WERI-Rb-1 (cell line): Measurements from ENCODE around the gene ATG5.

Experiments used
- DNase-seq: peaks from one replicate; pipeline ENCODE4 v3.0.0-alpha.2; 2020
- H3K27ac ChIP-seq: fragments of 250-450 bp; sonication (Bioruptor Pico); 2 replicates; pipeline ENCODE4 v1.5.1; 2020; ENCODE audit warnings: mild to moderate bottlenecking, moderate library complexity
- H3K27me3 ChIP-seq: fragments of 250-450 bp; sonication (Bioruptor Pico); 2 replicates; pipeline ENCODE4 v1.5.1; 2021; ENCODE audit warnings: mild to moderate bottlenecking, low read depth, moderate library complexity; ENCODE audit not compliant: insufficient read depth, severe bottlenecking
- H3K36me3 ChIP-seq: fragments of 250-450 bp; sonication (Bioruptor Pico); 2 replicates; pipeline ENCODE4 v1.5.1; 2020; ENCODE audit warnings: mild to moderate bottlenecking, moderate library complexity
- H3K4me3 ChIP-seq: 2 replicates; pipeline ENCODE4 v1.5.1; 2011; ENCODE audit warnings: low read depth, mild to moderate bottlenecking, control low read depth, low read length
- H3K9me3 ChIP-seq: fragments of 250-450 bp; sonication (Bioruptor Pico); 2 replicates; pipeline ENCODE4 v1.5.1; 2021; ENCODE audit warnings: mild to moderate bottlenecking, moderate library complexity; ENCODE audit not compliant: severe bottlenecking
- CTCF ChIP-seq: IDR thresholded peaks from 2 replicates; pipeline ENCODE4 v1.5.1; 2011; ENCODE audit warnings: low read depth, mild to moderate bottlenecking, control low read depth, inconsistent platforms, low read length

ATG5 gene

GRCh38 chr6:106318851-106319250, 6.7 kb downstream of the ATG5 start:
- DNase-seq, result no peak
- Histone ChIP-seq H3K9me3 (no peaks in the 10 kb centered on the region), H3K4me3 (no peak overlapping the region), H3K27ac (no peak overlapping the region), H3K36me3 (peaks cover 20% of the 10 kb centered on the region), H3K27me3 (no peaks in the 10 kb centered on the region)
- no peak for TF ChIP-seq CTCF

- DNase-seq, result no peak
- Histone ChIP-seq H3K4me3 (no peak overlapping the region), H3K27ac (no peak overlapping the region), H3K36me3 (peaks cover 26% of the 10 kb centered on the region), H3K27me3 (no peaks in the 10 kb centered on the region), H3K9me3 (no peaks in the 10 kb centered on the region)
- TF ChIP-seq CTCF, result no peak
Observed at GRCh38 chr6:106318061-106318460, 7.5 kb downstream of the ATG5 start.

- Histone ChIP-seq H3K27ac (no peak overlapping the region), H3K27me3 (no peaks in the 10 kb centered on the region), H3K9me3 (no peaks in the 10 kb centered on the region), H3K4me3 (no peak overlapping the region), H3K36me3 (peaks cover 37% of the 10 kb centered on the region)
- no peak for DNase-seq
- TF ChIP-seq CTCF, result no peak
Observed at GRCh38 chr6:106316375-106316766, 9.2 kb downstream of the ATG5 start.

GRCh38 chr6:106315765-106316374, 9.7 kb downstream of the ATG5 start:
- no peak for DNase-seq
- no peak overlapping the region for H3K27ac ChIP-seq
- no peak for TF ChIP-seq CTCF
- H3K36me3 ChIP-seq, result peaks cover 41% of the 10 kb centered on the region
- no peaks in the 10 kb centered on the region for H3K9me3 ChIP-seq
- H3K27me3 ChIP-seq, result no peaks in the 10 kb centered on the region
- no peak overlapping the region for H3K4me3 ChIP-seq

- TF ChIP-seq CTCF, result no peak
- no peak overlapping the region for H3K4me3 ChIP-seq
- no peaks in the 10 kb centered on the region for H3K9me3 ChIP-seq
- DNase-seq, result no peak
- H3K27me3 ChIP-seq, result no peaks in the 10 kb centered on the region
- no peak overlapping the region for H3K27ac ChIP-seq
- H3K36me3 ChIP-seq, result peaks cover 29% of the 10 kb centered on the region
Observed at GRCh38 chr6:106309766-106310373, 15.7 kb downstream of the ATG5 start.

- no peaks in the 10 kb centered on the region for H3K9me3 ChIP-seq
- peaks cover 22% of the 10 kb centered on the region for H3K36me3 ChIP-seq
- no peak overlapping the region for H3K27ac ChIP-seq
- no peaks in the 10 kb centered on the region for H3K27me3 ChIP-seq
- H3K4me3 ChIP-seq, result no peak overlapping the region
- no peak for DNase-seq
- TF ChIP-seq CTCF, result no peak
Observed at GRCh38 chr6:106308985-106309384, 16.6 kb downstream of the ATG5 start.
